Activated T-cell treated with anti-CD3 and anti-CD28 coated beads, Interleukin-2, amount 50 U/mL, for 72 hours (primary cell): ENCODE measurements around the gene PSME3IP1. TPM values are rescaled to one million over a fixed set of nuclear protein-coding genes. Genes with fewer than 3 reads are reported as not detected.

Experiments used
- ATAC-seq, 2 donors: fragments of 150-1000 bp; cut with Tn5 transposase; replicated peaks in 1 of 2; 2 replicates each; pipeline ENCODE4 v1.10.0; 2021; ENCODE audit warnings: moderate library complexity in 2 of 2, mild to moderate bottlenecking in 1 of 2
- DNase-seq, 2 donors: peaks; one replicate each; pipeline ENCODE4 v3.0.0; 2021 to 2022; ENCODE audit warnings: mixed read lengths in 1 of 2
- H3K27ac Mint-ChIP-seq: one replicate; pipeline ENCODE4 v1.8.0; 2022; ENCODE audit warnings: mild to moderate bottlenecking, moderate library complexity, mixed read lengths
- H3K27me3 Mint-ChIP-seq: one replicate; pipeline ENCODE4 v1.8.0; 2022; ENCODE audit warnings: low read depth, mixed read lengths
- H3K36me3 Mint-ChIP-seq, 2 donors: one replicate each; pipeline ENCODE4 v1.8.0; 2022; ENCODE audit warnings: mixed read lengths in 2 of 2, mild to moderate bottlenecking in 1 of 2; ENCODE audit not compliant: insufficient read depth in 2 of 2
- H3K4me1 Mint-ChIP-seq: one replicate; pipeline ENCODE4 v1.8.0; 2022; ENCODE audit warnings: low read depth, mixed read lengths
- H3K4me3 Mint-ChIP-seq, 2 donors: one replicate each; pipeline ENCODE4 v1.8.0; 2022; ENCODE audit warnings: mild to moderate bottlenecking in 2 of 2, mixed read lengths in 2 of 2, moderate library complexity in 2 of 2
- H3K9me3 Mint-ChIP-seq, 2 donors: one replicate each; pipeline ENCODE4 v1.8.0; 2022; ENCODE audit warnings: mixed read lengths in 2 of 2
- total RNA-seq, 2 donors: library from RNA; stranded (reverse); gene quantifications; one replicate each; pipeline ENCODE4 v1.2.3, GENCODE V29; 2022

PSME3IP1 gene
- total RNA-seq, 2 donors from 2014 or later: 120 to 140 TPM

GRCh38 chr16:57153841-57154240, 32.0 kb downstream of the PSME3IP1 start:
- peaks cover 9 to 20% of the 10 kb centered on the region in 2 donors for H3K36me3 Mint-ChIP-seq
- H3K9me3 Mint-ChIP-seq: no peaks in the 10 kb centered on the region
- no peak for ATAC-seq
- H3K4me1 Mint-ChIP-seq: peaks cover 17% of the 10 kb centered on the region
- no peak overlapping the region for H3K27ac Mint-ChIP-seq
- no peak overlapping the region for H3K4me3 Mint-ChIP-seq
- no peak for DNase-seq
- H3K27me3 Mint-ChIP-seq: no peaks in the 10 kb centered on the region

- Mint-ChIP-seq H3K27me3 (no peaks in the 10 kb centered on the region), H3K36me3 (peaks cover 7 to 16% of the 10 kb centered on the region in 2 donors), H3K9me3 (no peaks in the 10 kb centered on the region), H3K4me3 (no peak overlapping the region), H3K4me1 (peaks cover 22% of the 10 kb centered on the region), H3K27ac (peak overlapping the region; percentile 25)
- DNase-seq (no peak), ATAC-seq (peak; percentile 59 to 68)
Observed at GRCh38 chr16:57152096-57153093, 33.4 kb downstream of the PSME3IP1 start.

- Mint-ChIP-seq H3K36me3 (peaks cover 5 to 11% of the 10 kb centered on the region in 2 donors), H3K9me3 (no peaks in the 10 kb centered on the region), H3K27ac (peak overlapping the region; percentile 31), H3K27me3 (no peaks in the 10 kb centered on the region), H3K4me3 (no peak overlapping the region), H3K4me1 (peaks cover 17% of the 10 kb centered on the region)
- DNase-seq (no peak), ATAC-seq (no peak)
Observed at GRCh38 chr16:57151369-57151768, 34.5 kb downstream of the PSME3IP1 start.

GRCh38 chr16:57150682-57151330, 35.0 kb downstream of the PSME3IP1 start:
- Mint-ChIP-seq H3K9me3 (no peaks in the 10 kb centered on the region), H3K36me3 (peaks cover 3 to 11% of the 10 kb centered on the region in 2 donors), H3K27ac (no peak overlapping the region), H3K4me3 (no peak overlapping the region), H3K27me3 (no peaks in the 10 kb centered on the region), H3K4me1 (peaks cover 15% of the 10 kb centered on the region)
- ATAC-seq (no peak), DNase-seq (no peak)

GRCh38 chr16:57149391-57149790, 36.4 kb downstream of the PSME3IP1 start:
- Mint-ChIP-seq H3K27me3 (no peaks in the 10 kb centered on the region), H3K36me3 (peaks cover 3 to 11% of the 10 kb centered on the region in 2 donors), H3K27ac (no peak overlapping the region), H3K9me3 (no peaks in the 10 kb centered on the region), H3K4me3 (no peak overlapping the region), H3K4me1 (peaks cover 23% of the 10 kb centered on the region)
- ATAC-seq (no peak), DNase-seq (no peak)

- Mint-ChIP-seq H3K9me3 (no peaks in the 10 kb centered on the region), H3K36me3 (peaks cover 0 to 5% of the 10 kb centered on the region in 2 donors), H3K4me1 (peaks cover 28% of the 10 kb centered on the region), H3K27me3 (no peaks in the 10 kb centered on the region), H3K27ac (no peak overlapping the region), H3K4me3 (no peak overlapping the region)
- ATAC-seq: no peak
- DNase-seq: no peak
Observed at GRCh38 chr16:57148481-57148880, 37.4 kb downstream of the PSME3IP1 start.

GRCh38 chr16:57147381-57148221, 38.2 kb downstream of the PSME3IP1 start:
- H3K36me3 Mint-ChIP-seq: peaks cover 0 to 1% of the 10 kb centered on the region in 2 donors
- no peak overlapping the region for H3K4me3 Mint-ChIP-seq
- no peaks in the 10 kb centered on the region for H3K9me3 Mint-ChIP-seq
- no peak for DNase-seq
- no peak for ATAC-seq
- H3K27me3 Mint-ChIP-seq: no peaks in the 10 kb centered on the region
- H3K4me1 Mint-ChIP-seq: peaks cover 35% of the 10 kb centered on the region
- no peak overlapping the region for H3K27ac Mint-ChIP-seq

GRCh38 chr16:57146735-57147134, 39.1 kb downstream of the PSME3IP1 start:
- DNase-seq: no peak
- H3K4me3 Mint-ChIP-seq: no peak overlapping the region
- ATAC-seq: no peak
- no peaks in the 10 kb centered on the region for H3K36me3 Mint-ChIP-seq
- no peaks in the 10 kb centered on the region for H3K27me3 Mint-ChIP-seq
- no peak overlapping the region for H3K27ac Mint-ChIP-seq
- H3K9me3 Mint-ChIP-seq: no peaks in the 10 kb centered on the region
- peaks cover 35% of the 10 kb centered on the region for H3K4me1 Mint-ChIP-seq

- no peak for DNase-seq
- no peaks in the 10 kb centered on the region for H3K27me3 Mint-ChIP-seq
- no peak overlapping the region for H3K4me3 Mint-ChIP-seq
- H3K27ac Mint-ChIP-seq: no peak overlapping the region
- H3K36me3 Mint-ChIP-seq: no peaks in the 10 kb centered on the region
- ATAC-seq: no peak
- peaks cover 40% of the 10 kb centered on the region for H3K4me1 Mint-ChIP-seq
- H3K9me3 Mint-ChIP-seq: no peaks in the 10 kb centered on the region
Observed at GRCh38 chr16:57146040-57146647, 39.7 kb downstream of the PSME3IP1 start.

- H3K9me3 Mint-ChIP-seq: no peaks in the 10 kb centered on the region
- no peak overlapping the region for H3K27ac Mint-ChIP-seq
- no peaks in the 10 kb centered on the region for H3K27me3 Mint-ChIP-seq
- H3K4me3 Mint-ChIP-seq: no peak overlapping the region
- H3K36me3 Mint-ChIP-seq: no peaks in the 10 kb centered on the region
- peak in 1 of 2 donors; percentile 45 for ATAC-seq
- DNase-seq: no peak
- peaks cover 40% of the 10 kb centered on the region for H3K4me1 Mint-ChIP-seq
Observed at GRCh38 chr16:57145046-57146021, 40.5 kb downstream of the PSME3IP1 start.

- Mint-ChIP-seq H3K27me3 (no peaks in the 10 kb centered on the region), H3K36me3 (no peaks in the 10 kb centered on the region), H3K4me3 (no peak overlapping the region), H3K9me3 (no peaks in the 10 kb centered on the region), H3K27ac (no peak overlapping the region), H3K4me1 (peaks cover 45% of the 10 kb centered on the region)
- ATAC-seq: no peak
- DNase-seq: no peak
Observed at GRCh38 chr16:57144027-57144426, 41.8 kb downstream of the PSME3IP1 start.
